Stimulated activated CD8-positive, alpha-beta memory T cell treated with anti-CD3 and anti-CD28 coated beads, Interleukin-12 subunit alpha, Interleukin-12 subunit beta, amount 100 ng/mL, for 4 hours (primary cell): ENCODE measurements around the gene OR4N5.
"Not testable (repeated sequence)": the region's sequence is repeated elsewhere in the genome, so short reads cannot be mapped to it uniquely, and the experiment has no call there.

ENCODE experiments used
- DNase-seq: peaks from one replicate; pipeline ENCODE4 v3.0.0-alpha.2; 2020; ENCODE audit warnings: low read depth

Gene OR4N5, protein sequence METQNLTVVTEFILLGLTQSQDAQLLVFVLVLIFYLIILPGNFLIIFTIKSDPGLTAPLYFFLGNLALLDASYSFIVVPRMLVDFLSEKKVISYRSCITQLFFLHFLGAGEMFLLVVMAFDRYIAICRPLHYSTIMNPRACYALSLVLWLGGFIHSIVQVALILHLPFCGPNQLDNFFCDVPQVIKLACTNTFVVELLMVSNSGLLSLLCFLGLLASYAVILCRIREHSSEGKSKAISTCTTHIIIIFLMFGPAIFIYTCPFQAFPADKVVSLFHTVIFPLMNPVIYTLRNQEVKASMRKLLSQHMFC

DNA sequence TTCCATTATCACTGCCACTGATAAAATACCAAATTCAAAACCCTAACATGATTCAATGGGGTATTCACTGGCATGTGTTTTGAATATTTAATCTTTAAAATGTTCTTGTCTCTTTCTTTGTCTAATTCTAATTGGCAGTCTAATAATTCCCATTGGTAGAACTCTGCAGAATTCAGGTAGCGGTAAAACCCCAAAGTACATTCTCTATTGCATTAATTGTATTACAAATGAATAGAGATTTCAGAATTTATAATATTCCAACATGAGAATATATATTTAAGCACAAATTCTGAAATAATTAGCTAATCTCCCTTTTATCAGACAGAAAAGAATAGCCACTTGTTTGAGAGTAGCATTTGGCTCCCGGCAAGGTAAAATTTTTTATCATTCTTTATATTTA lies at the start of gene OR4N5:
Gene OR4N5, plus strand, starts transcription at position 301 of the 400 bp plus-strand sequence. CDS start 4,916 bp downstream, outside the sequence.
- no peak for DNase-seq

DNA sequence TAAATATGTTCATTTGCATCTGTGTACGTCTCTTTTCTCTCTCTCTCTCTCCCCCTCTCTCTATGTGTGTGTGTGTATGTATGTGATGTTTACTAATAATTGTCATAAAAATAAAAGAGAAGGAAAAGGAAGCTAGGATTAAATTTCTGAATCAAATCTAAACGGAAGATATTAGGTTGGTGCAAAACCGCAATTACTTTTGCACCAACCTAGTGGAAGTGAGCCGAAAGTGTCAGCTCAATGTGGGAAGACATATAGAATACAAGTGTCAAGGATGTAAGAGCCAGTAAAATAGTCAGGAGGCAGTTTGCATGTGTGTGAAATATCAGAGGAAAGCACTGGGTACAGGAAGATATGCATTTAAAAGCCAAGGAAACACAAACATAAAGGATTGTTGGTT lies 46.6 kb upstream of the OR4N5 start:
- no peak for DNase-seq

DNA sequence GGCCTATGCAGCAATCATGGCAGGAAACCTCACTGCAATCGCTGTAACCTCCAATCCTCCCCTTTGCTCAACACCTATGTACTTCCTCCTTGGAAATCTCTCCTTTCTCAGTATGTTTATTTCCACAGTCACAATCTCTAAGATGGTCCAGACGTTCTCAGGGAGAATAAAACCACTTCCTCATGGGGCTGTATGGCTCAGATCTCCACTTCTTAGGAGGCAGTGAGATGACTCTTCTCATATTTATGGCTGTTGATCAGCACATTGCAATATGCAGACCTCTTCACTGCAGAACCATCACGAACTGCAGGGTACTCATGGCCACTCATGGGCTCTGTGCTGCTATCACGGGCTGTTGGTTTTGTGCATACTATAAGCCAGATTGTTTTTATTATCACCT lies 45.2 kb upstream of the OR4N5 start:
- no peak for DNase-seq

- not testable (repeated sequence) for DNase-seq
Measured at GRCh38 chr14:20098926-20099770, 39.5 kb upstream of the OR4N5 start.

DNA sequence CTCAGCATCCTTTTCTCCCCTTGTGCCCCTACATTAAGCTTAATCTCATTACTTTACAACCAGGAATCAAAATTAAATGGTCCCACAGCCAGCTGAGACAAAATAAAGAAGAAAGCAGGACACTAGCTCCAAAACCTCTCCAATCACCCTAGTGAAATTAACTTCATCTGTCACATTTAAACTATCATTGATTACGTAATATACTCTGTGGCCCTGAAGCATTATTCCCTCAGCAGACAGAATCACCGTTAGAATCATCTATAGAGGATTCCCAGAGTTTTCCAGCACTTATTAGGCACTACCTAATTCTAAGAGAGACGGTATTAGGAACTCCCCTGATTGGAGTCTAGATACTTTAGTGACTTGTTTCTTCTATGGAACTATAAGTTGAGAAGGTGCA lies 28.2 kb upstream of the OR4N5 start, which contains the start of gene OR4K17:
Gene OR4K17, plus strand, starts transcription at position 302 of the 400 bp plus-strand sequence. CDS start 6,761 bp downstream, outside the sequence.
- DNase-seq: no peak

- no peak for DNase-seq
Measured at GRCh38 chr14:20112321-20112720, 26.3 kb upstream of the OR4N5 start.

GRCh38 chr14:20116748-20117147 lies 21.9 kb upstream of the OR4N5 start:
- DNase-seq: no peak

DNA sequence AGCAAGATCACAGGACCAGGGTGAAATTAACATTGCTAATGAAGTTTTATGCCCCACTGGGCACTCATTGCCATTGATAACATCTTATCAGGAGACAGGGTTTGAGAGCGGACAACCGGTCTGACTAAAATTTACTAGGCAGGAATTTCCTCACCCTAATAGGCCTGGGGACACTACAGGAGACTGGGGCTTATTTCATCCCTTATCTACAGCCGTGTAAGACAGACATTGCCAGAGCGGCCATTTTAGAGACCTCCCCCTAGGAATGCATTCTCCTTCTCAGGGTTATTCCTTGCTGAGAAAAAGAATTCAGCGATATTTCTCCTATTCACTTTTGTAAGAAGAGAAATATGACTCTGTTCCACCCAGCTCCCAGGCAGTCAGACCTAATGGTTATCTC lies 19.8 kb upstream of the OR4N5 start:
- no peak for DNase-seq

DNA sequence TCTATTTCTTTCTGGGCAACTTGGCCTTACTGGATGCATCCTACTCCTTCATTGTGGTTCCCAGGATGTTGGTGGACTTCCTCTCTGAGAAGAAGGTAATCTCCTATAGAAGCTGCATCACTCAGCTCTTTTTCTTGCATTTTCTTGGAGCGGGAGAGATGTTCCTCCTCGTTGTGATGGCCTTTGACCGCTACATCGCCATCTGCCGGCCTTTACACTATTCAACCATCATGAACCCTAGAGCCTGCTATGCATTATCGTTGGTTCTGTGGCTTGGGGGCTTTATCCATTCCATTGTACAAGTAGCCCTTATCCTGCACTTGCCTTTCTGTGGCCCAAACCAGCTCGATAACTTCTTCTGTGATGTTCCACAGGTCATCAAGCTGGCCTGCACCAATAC lies 5.3 kb downstream of the OR4N5 start:
- DNase-seq: no peak

- no peak for DNase-seq
Measured at GRCh38 chr14:20144820-20145219, 6.2 kb downstream of the OR4N5 start.

GRCh38 chr14:20164462-20164861 lies 25.8 kb downstream of the OR4N5 start:
- no peak for DNase-seq

- no peak for DNase-seq
Measured at GRCh38 chr14:20167091-20167490, 28.5 kb downstream of the OR4N5 start.

DNA sequence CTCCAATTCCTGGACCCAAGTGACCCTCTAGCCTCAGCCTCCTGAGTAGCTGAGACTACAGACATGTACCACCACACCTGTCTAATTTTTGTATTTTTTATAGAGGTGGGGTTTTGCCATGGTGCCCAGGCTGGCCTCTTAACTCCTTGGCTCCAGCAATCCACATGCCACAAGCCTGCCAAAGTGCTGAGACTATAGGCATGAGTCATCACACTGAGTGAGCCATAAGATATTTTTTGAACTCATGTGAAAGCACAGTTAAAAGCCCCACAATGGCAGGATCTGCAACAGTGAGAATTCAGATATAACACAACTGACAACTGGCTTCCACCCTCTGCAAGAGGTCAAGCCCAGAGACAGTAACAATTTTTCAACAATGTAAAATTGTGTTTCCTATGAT lies 31.2 kb downstream of the OR4N5 start:
- DNase-seq: not testable (repeated sequence)

GRCh38 chr14:20174205-20174604 lies 35.6 kb downstream of the OR4N5 start:
- DNase-seq: not testable (repeated sequence)

DNA sequence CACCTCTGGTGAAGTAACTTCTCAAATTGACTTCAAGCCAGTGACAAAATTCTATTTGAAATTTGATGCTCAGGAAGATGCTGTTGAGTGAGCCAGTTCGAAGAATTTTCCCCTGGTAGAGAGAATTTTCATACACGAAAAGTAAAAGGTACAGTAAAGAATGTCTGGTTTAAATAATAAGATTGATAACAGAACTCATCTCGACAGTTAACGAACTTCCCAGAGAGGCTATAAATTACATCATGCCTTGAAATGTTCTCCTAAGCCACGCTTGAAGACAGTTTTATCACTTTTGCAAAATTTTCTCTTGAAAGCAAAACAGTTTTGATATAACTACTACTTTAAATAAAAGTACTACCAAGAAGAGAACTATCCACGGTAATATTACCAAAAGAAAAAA lies 37.7 kb downstream of the OR4N5 start:
- DNase-seq: no peak

DNA sequence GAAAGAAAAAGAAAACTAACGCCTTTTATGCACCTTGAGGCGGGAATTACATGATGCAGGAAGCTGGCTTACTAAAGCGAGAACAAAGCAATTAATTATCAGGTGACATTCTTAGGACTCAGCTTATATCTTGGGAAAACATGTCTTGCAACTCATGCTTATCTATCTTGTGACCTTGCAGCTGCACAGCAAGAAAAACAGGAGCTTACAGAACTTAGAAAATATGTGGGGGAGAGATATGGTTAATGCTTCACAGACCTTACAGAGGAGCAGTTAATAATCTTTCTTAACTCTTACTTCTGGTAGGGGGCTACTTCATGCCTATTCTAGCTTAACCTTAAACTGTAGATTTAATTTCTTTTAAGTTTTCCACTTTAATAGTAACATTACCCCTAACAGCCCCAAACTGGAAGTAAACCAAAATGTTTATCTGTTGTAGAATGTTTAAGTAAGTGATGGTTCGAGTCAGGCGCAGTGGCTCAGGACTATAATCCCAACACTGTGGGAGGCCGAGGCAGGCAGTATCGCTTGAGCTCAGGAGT lies 38.9 kb downstream of the OR4N5 start:
- no peak for DNase-seq

GRCh38 chr14:20179218-20179617 lies 40.6 kb downstream of the OR4N5 start:
- no peak for DNase-seq

- no peak for DNase-seq
Measured at GRCh38 chr14:20179880-20180279, 41.3 kb downstream of the OR4N5 start.

DNA sequence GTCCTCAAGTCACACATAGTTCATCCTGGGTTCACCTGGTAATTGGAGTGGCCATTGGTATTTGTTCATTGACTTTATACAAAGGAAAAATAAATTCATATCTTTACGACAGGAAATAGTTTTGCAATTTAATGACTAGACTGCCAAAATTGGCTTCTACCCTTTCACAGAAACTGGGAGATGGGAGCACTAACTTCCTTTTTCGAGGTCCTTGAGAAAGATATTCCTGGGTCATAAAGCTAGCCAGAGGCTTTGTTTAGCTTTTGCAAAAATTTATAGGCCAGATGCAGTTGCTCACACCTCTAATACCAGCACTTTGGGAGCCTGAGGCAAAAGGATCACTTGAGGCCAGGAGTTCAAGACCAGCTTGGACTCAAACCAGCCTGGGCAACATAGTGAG lies 41.9 kb downstream of the OR4N5 start:
- DNase-seq: no peak

DNA sequence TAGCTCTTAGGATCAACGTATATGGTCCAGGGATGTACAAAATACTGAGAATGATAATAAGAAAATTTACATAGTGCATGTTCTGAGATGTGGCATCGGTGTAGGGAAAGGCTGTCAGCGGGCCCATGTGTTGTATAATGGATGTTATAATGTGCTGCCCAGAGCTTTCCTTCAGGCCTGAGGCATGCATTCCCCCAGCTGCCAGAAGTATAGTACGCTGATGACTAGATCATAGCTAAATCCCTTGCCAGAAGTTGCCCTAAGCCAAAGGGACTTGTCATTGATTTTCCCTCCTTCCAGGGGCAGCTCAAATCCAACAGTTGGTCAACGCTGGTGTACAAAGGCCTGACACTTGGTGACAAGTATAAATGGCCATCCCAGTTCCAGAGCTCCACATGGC lies 45.6 kb downstream of the OR4N5 start:
- no peak for DNase-seq

GRCh38 chr14:20190596-20190995 lies 52.0 kb downstream of the OR4N5 start, which contains the start of gene OR11G2:
Gene OR11G2 (plus strand): TSS chr14:20190896. CDS start chr14:20197438, 6,542 bp downstream.
- DNase-seq: no peak

DNA sequence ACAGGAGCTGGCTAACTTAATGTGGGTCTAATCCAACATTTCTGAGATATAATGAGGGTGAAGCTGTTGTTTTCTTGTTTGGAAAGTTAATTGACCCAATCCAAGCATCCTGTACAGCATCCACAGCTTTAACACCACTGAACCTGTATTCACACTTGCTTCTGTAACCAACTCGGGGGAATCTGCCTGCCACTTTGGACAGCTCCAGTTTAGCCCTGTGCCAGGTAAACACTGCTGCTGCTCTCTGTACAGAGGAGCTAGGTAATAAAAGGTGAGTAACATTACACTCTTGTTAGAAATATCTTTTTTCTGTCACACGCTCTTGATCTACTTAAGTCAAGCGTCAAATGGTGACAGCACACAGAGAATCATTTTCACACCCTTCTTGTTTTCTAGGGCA lies 52.8 kb downstream of the OR4N5 start:
- DNase-seq: no peak

- no peak for DNase-seq
Measured at GRCh38 chr14:20194101-20194500, 55.5 kb downstream of the OR4N5 start.
